PC-9 (cell line): ENCODE results near the gene HBS1L.

Source experiments
- EZH2 ChIP-seq: fragments of 200-600 bp; sonication (generic); IDR thresholded peaks from 2 replicates; pipeline ENCODE4 v1.8.0; 2017; ENCODE audit warnings: antibody characterized with exemption, low read depth
- TF ChIP-seq, protein P1 (sequence below): fragments of 200-600 bp; sonication (generic); conservative IDR thresholded peaks from 2 replicates; pipeline ENCODE4 v1.6.1; 2017; ENCODE audit warnings: mixed run types, antibody characterized with exemption, mild to moderate bottlenecking, moderate library complexity

DNA sequence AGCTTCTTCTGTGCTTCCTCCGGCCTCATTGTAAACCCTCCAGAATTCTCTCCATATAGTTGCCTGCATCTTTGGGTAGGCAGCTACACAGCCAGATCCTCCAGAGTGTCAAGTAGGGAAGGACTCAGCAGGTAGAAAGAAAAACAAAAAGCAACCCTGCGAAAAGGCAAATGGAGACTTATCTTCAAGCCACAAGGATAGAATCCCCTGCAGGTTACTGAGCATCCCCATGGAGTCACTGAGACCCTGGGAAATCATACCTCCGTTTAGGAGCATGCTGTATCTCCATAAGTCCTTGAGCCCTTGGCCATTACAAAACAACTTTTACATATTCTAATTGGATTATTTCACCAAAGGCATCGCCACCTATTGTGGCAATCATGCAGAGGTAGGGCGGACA lies 133.3 kb downstream of the HBS1L start:
- no peak for TF ChIP-seq EZH2
- TF ChIP-seq, protein P1, sequence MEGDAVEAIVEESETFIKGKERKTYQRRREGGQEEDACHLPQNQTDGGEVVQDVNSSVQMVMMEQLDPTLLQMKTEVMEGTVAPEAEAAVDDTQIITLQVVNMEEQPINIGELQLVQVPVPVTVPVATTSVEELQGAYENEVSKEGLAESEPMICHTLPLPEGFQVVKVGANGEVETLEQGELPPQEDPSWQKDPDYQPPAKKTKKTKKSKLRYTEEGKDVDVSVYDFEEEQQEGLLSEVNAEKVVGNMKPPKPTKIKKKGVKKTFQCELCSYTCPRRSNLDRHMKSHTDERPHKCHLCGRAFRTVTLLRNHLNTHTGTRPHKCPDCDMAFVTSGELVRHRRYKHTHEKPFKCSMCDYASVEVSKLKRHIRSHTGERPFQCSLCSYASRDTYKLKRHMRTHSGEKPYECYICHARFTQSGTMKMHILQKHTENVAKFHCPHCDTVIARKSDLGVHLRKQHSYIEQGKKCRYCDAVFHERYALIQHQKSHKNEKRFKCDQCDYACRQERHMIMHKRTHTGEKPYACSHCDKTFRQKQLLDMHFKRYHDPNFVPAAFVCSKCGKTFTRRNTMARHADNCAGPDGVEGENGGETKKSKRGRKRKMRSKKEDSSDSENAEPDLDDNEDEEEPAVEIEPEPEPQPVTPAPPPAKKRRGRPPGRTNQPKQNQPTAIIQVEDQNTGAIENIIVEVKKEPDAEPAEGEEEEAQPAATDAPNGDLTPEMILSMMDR, result no peak
